Measurements from ENCODE around the gene PPA2.

The PPA2 gene

DNA sequence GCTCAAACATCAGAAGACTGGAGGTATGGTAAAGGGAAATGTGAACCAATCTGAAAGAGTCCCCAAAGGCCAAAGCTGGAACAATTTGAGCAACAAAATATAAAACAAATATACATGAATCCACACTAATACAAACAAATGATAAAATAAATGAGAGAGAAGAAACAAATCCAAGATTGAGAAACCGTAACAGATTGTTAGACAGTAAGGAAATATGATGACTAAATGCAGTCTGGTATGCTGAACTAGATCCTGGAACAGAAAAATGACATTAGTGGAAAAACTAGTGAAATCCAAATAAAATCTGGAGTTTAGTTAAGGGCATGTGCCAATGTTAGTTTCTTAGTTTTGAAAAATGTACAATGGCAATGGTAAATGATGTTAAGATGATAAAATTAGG lies 15.9 kb downstream of the PPA2 start:
- no peaks in the 10 kb centered on the region for H3K27me3 ChIP-seq (ENCODE audit: insufficient read depth, poor library complexity, severe bottlenecking)
- H3K4me3 ChIP-seq (replicated peaks; ENCODE audit: insufficient read depth, low read length): no peak overlapping the region
- H3K27ac ChIP-seq (replicated peaks): no peak overlapping the region
- TF ChIP-seq GABPA (IDR thresholded peaks at IDR 0.05; ENCODE audit: low read depth): no peak
- TF ChIP-seq, protein P1, sequence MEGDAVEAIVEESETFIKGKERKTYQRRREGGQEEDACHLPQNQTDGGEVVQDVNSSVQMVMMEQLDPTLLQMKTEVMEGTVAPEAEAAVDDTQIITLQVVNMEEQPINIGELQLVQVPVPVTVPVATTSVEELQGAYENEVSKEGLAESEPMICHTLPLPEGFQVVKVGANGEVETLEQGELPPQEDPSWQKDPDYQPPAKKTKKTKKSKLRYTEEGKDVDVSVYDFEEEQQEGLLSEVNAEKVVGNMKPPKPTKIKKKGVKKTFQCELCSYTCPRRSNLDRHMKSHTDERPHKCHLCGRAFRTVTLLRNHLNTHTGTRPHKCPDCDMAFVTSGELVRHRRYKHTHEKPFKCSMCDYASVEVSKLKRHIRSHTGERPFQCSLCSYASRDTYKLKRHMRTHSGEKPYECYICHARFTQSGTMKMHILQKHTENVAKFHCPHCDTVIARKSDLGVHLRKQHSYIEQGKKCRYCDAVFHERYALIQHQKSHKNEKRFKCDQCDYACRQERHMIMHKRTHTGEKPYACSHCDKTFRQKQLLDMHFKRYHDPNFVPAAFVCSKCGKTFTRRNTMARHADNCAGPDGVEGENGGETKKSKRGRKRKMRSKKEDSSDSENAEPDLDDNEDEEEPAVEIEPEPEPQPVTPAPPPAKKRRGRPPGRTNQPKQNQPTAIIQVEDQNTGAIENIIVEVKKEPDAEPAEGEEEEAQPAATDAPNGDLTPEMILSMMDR (IDR thresholded peaks at IDR 0.05; ENCODE audit: insufficient read depth, low read length): no peak
- no peak for TF ChIP-seq POLR2AphosphoS5 (IDR thresholded peaks at IDR 0.05; ENCODE audit: low read depth)
- TF ChIP-seq SPI1 (IDR thresholded peaks at IDR 0.05; ENCODE audit: borderline replicate concordance, low read depth): no peak
- TF ChIP-seq, protein P2, sequence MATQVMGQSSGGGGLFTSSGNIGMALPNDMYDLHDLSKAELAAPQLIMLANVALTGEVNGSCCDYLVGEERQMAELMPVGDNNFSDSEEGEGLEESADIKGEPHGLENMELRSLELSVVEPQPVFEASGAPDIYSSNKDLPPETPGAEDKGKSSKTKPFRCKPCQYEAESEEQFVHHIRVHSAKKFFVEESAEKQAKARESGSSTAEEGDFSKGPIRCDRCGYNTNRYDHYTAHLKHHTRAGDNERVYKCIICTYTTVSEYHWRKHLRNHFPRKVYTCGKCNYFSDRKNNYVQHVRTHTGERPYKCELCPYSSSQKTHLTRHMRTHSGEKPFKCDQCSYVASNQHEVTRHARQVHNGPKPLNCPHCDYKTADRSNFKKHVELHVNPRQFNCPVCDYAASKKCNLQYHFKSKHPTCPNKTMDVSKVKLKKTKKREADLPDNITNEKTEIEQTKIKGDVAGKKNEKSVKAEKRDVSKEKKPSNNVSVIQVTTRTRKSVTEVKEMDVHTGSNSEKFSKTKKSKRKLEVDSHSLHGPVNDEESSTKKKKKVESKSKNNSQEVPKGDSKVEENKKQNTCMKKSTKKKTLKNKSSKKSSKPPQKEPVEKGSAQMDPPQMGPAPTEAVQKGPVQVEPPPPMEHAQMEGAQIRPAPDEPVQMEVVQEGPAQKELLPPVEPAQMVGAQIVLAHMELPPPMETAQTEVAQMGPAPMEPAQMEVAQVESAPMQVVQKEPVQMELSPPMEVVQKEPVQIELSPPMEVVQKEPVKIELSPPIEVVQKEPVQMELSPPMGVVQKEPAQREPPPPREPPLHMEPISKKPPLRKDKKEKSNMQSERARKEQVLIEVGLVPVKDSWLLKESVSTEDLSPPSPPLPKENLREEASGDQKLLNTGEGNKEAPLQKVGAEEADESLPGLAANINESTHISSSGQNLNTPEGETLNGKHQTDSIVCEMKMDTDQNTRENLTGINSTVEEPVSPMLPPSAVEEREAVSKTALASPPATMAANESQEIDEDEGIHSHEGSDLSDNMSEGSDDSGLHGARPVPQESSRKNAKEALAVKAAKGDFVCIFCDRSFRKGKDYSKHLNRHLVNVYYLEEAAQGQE (IDR thresholded peaks at IDR 0.05; ENCODE audit: insufficient replicate concordance, low read depth): no peak
- no peak for DNase-seq (ENCODE audit: low read depth in 1 of 2, low spot score in 1 of 2)

DNA sequence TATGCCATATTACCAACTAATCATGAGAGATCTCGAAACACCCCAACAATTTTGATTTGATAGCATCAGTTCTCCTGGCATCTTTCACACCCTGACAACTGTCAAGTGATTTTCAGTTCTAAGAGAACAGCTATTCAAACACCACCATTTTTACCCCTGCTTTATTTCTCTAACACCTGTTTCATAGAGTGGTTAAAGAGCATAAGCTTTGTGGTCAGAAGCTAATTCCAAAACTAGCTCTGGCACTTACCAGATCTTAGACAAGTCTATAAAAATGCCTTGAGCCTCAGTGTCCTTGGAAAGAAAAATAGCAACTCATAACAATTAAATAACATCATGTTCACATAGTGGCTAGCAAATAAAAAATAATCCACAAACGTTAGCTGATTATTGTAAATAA lies 17.9 kb downstream of the PPA2 start:
- Histone ChIP-seq H3K4me3 (replicated peaks; ENCODE audit: insufficient read depth, low read length) (no peak overlapping the region), H3K27ac (replicated peaks) (no peak overlapping the region), H3K27me3 (ENCODE audit: insufficient read depth, poor library complexity, severe bottlenecking) (no peaks in the 10 kb centered on the region)
- no peak for TF ChIP-seq SPI1 (IDR thresholded peaks at IDR 0.05; ENCODE audit: borderline replicate concordance, low read depth)
- no peak for TF ChIP-seq POLR2AphosphoS5 (IDR thresholded peaks at IDR 0.05; ENCODE audit: low read depth)
- TF ChIP-seq, protein P1 (IDR thresholded peaks at IDR 0.05; ENCODE audit: insufficient read depth, low read length): no peak
- TF ChIP-seq, protein P2 (IDR thresholded peaks at IDR 0.05; ENCODE audit: insufficient replicate concordance, low read depth): no peak
- DNase-seq (ENCODE audit: low read depth in 1 of 2, low spot score in 1 of 2): no peak

DNA sequence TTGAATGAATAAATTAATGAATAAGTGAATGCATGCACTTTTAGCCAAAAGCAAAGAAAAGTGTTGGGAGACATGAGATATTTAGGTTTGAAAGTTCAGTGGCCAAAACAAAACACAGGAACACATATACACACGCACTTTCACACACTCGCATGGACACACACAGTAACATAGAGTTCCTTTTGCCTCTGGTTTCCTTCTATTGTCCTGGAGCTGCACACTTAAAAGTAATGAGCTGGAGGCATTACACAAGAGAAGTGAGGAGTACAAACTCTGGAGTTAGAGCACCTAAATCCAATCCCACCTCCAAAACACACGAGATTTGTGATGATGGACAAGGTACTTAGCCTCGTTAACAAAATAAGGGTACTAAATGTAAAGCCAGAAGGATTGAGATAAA lies 18.7 kb downstream of the PPA2 start:
- DNase-seq (ENCODE audit: low read depth in 1 of 2, low spot score in 1 of 2): no peak
- H3K27ac ChIP-seq (replicated peaks): no peak overlapping the region
- TF ChIP-seq, protein P2 (IDR thresholded peaks at IDR 0.05; ENCODE audit: insufficient replicate concordance, low read depth): no peak
- TF ChIP-seq GABPA (IDR thresholded peaks at IDR 0.05; ENCODE audit: low read depth) (no peak), SPI1 (IDR thresholded peaks at IDR 0.05; ENCODE audit: borderline replicate concordance, low read depth) (no peak), POLR2AphosphoS5 (IDR thresholded peaks at IDR 0.05; ENCODE audit: low read depth) (no peak)
- TF ChIP-seq, protein P1 (IDR thresholded peaks at IDR 0.05; ENCODE audit: insufficient read depth, low read length): no peak
- H3K4me3 ChIP-seq (replicated peaks; ENCODE audit: insufficient read depth, low read length): no peak overlapping the region
- no peaks in the 10 kb centered on the region for H3K27me3 ChIP-seq (ENCODE audit: insufficient read depth, poor library complexity, severe bottlenecking)

All from HL-60 (cell line).